EL (cell line): ENCODE data around the gene PRKCZ.

ENCODE experiments used
- DNase-seq: peaks from one replicate; pipeline ENCODE4 v3.0.0-alpha.2; 2016

PRKCZ gene

GRCh38 chr1:2124446-2125198 is 74.4 kb downstream of the PRKCZ start:
- no peak for DNase-seq

GRCh38 chr1:2125350-2126211 is 75.4 kb downstream of the PRKCZ start:
- DNase-seq: no peak

GRCh38 chr1:2126331-2127186 is 76.3 kb downstream of the PRKCZ start:
- no peak for DNase-seq

GRCh38 chr1:2127187-2128145 is 77.3 kb downstream of the PRKCZ start:
- no peak for DNase-seq

- no peak for DNase-seq
These were observed 78.1 kb downstream of the PRKCZ start for GRCh38 chr1:2128189-2128901.

- DNase-seq: no peak
These were observed 79.2 kb downstream of the PRKCZ start for GRCh38 chr1:2129256-2129943.

- no peak for DNase-seq
These were observed 79.9 kb downstream of the PRKCZ start for GRCh38 chr1:2130156-2130555.

- DNase-seq: no peak
These were observed 80.7 kb downstream of the PRKCZ start for GRCh38 chr1:2130871-2131289.

- DNase-seq: peak; percentile 80
These were observed 82.2 kb downstream of the PRKCZ start for GRCh38 chr1:2132222-2133038.

- DNase-seq: peak; percentile 98
These were observed 83.0 kb downstream of the PRKCZ start for GRCh38 chr1:2133039-2133878.

GRCh38 chr1:2133879-2134215 is 83.6 kb downstream of the PRKCZ start:
- DNase-seq: no peak

- DNase-seq: no peak
These were observed 84.0 kb downstream of the PRKCZ start for GRCh38 chr1:2134266-2134620.

GRCh38 chr1:2134621-2135307 is 84.6 kb downstream of the PRKCZ start:
- no peak for DNase-seq

- DNase-seq: peak; percentile 86
These were observed 85.2 kb downstream of the PRKCZ start for GRCh38 chr1:2135441-2135841.

- no peak for DNase-seq
These were observed 85.7 kb downstream of the PRKCZ start for GRCh38 chr1:2135941-2136340.

GRCh38 chr1:2136386-2137235 is 86.4 kb downstream of the PRKCZ start:
- no peak for DNase-seq
